Measurements from ENCODE around the gene ZFP90.

The ZFP90 gene

DNA sequence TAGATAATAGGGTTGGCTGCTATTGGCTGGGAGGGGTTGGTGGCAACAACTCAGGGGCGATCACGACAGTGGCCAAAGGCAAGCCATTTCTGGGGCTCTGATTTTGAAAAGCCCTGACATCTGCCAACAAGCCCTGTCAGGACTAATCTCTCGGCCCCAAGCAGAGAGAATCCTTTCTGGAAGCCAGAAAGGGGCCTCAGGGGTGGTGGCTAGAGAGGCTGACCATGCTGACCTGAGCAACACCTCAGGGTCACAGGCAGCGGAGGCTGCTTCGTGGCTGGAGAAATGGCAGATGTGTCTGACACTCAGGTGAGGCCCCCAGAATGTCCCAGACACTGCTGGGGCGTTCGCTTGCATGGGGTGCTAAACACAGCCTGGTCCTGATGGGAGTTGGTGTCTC is 35.0 kb upstream of the ZFP90 start:
- DNase-seq (ENCODE audit: extremely low spot score): no peak
- ChIA-PET CTCF (no interaction called here), POLR2A (no interaction called here)
- TF ChIP-seq BHLHE40 (IDR thresholded peaks at IDR 0.05; ENCODE audit: borderline replicate concordance) (no peak), FOXA1 (IDR thresholded peaks at IDR 0.05) (no peak), ELF4 (IDR thresholded peaks at IDR 0.05) (no peak), PKNOX1 (IDR thresholded peaks at IDR 0.05) (no peak), NFRKB (IDR thresholded peaks at IDR 0.05) (no peak), FOXK2 (IDR thresholded peaks at IDR 0.05) (no peak), SUZ12 (IDR thresholded peaks at IDR 0.05) (no peak), ZNF384 (IDR thresholded peaks at IDR 0.05) (no peak), TARDBP (IDR thresholded peaks at IDR 0.05) (no peak), L3MBTL2 (conservative IDR thresholded peaks at IDR 0.05) (no peak), LEF1 (IDR thresholded peaks at IDR 0.05; ENCODE audit: borderline replicate concordance) (no peak)

- ChIA-PET CTCF (no interaction called here), POLR2A (interaction anchor here (1.5 kb wide), 1 partner anchor 58 kb away, joined by 3 read pairs; the partner anchor contains the start of gene SMPD3)
- DNase-seq (ENCODE audit: extremely low spot score): no peak
- TF ChIP-seq FOXK2 (IDR thresholded peaks at IDR 0.05) (no peak), TARDBP (IDR thresholded peaks at IDR 0.05) (no peak), SUZ12 (IDR thresholded peaks at IDR 0.05) (no peak), LEF1 (IDR thresholded peaks at IDR 0.05; ENCODE audit: borderline replicate concordance) (no peak), L3MBTL2 (conservative IDR thresholded peaks at IDR 0.05) (no peak), FOXA1 (IDR thresholded peaks at IDR 0.05) (no peak), PKNOX1 (IDR thresholded peaks at IDR 0.05) (no peak), NFRKB (IDR thresholded peaks at IDR 0.05) (no peak), CTBP1 (IDR thresholded peaks at IDR 0.05; ENCODE audit: borderline replicate concordance) (no peak), ARNT (IDR thresholded peaks at IDR 0.05) (no peak), ZNF384 (IDR thresholded peaks at IDR 0.05) (no peak), BHLHE40 (IDR thresholded peaks at IDR 0.05; ENCODE audit: borderline replicate concordance) (no peak), FOXM1 (IDR thresholded peaks at IDR 0.05; ENCODE audit: borderline replicate concordance) (no peak), ELF4 (IDR thresholded peaks at IDR 0.05) (no peak), SP1 (IDR thresholded peaks at IDR 0.05) (no peak), HDGF (IDR thresholded peaks at IDR 0.05; ENCODE audit: borderline replicate concordance) (no peak)
These were observed 32.6 kb upstream of the ZFP90 start for GRCh38 chr16:68506331-68507053.

DNA sequence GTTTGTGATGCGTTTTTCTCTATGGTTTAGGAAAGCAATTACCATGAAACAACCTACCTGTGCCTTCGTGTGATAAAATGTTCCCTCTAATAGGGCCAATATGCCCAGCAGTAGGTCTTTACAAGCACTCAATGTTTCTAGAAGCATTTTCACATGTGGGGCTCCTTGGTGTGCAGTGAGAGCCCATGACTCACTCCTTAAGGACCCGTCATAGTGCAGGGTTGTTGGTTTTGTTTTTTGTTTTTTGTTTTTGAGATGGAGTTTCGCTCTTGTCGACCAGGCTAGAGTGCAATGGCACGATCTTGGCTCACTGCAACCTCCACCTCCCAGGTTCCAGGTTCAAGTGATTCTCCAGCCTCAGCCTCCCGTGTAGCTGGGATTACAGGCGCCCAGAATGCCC is 31.1 kb upstream of the ZFP90 start:
- ChIA-PET POLR2A (no interaction called here), CTCF (no interaction called here)
- DNase-seq (ENCODE audit: extremely low spot score): no peak
- TF ChIP-seq FOXK2 (IDR thresholded peaks at IDR 0.05) (no peak), FOXA1 (IDR thresholded peaks at IDR 0.05) (no peak), SUZ12 (IDR thresholded peaks at IDR 0.05) (no peak), CTBP1 (IDR thresholded peaks at IDR 0.05; ENCODE audit: borderline replicate concordance) (no peak), LEF1 (IDR thresholded peaks at IDR 0.05; ENCODE audit: borderline replicate concordance) (no peak), SP1 (IDR thresholded peaks at IDR 0.05) (no peak), L3MBTL2 (conservative IDR thresholded peaks at IDR 0.05) (no peak), TARDBP (IDR thresholded peaks at IDR 0.05) (no peak), HDGF (IDR thresholded peaks at IDR 0.05; ENCODE audit: borderline replicate concordance) (no peak)

GRCh38 chr16:68508641-68509240 is 30.4 kb upstream of the ZFP90 start:
- TF ChIP-seq ARNT (IDR thresholded peaks at IDR 0.05) (no peak), SP1 (IDR thresholded peaks at IDR 0.05) (no peak), BHLHE40 (IDR thresholded peaks at IDR 0.05; ENCODE audit: borderline replicate concordance) (no peak), CTBP1 (IDR thresholded peaks at IDR 0.05; ENCODE audit: borderline replicate concordance) (no peak)
- ChIA-PET POLR2A (no interaction called here), CTCF (no interaction called here)
- no peak for DNase-seq (ENCODE audit: extremely low spot score)

- ChIA-PET POLR2A (no interaction called here), CTCF (interaction anchor here (0.5 to 1.5 kb wide), 5 partner anchors 12 to 817 kb away, joined by 3 to 6 read pairs (median 3); no protein-coding TSS in a partner anchor)
- no peak for TF ChIP-seq FOXM1 (IDR thresholded peaks at IDR 0.05; ENCODE audit: borderline replicate concordance)
- TF ChIP-seq ZNF384 (IDR thresholded peaks at IDR 0.05): no peak
- TF ChIP-seq CTBP1 (IDR thresholded peaks at IDR 0.05; ENCODE audit: borderline replicate concordance): no peak
- TF ChIP-seq TARDBP (IDR thresholded peaks at IDR 0.05): no peak
- no peak for TF ChIP-seq NFRKB (IDR thresholded peaks at IDR 0.05)
- TF ChIP-seq LEF1 (IDR thresholded peaks at IDR 0.05; ENCODE audit: borderline replicate concordance): no peak
- TF ChIP-seq SUZ12 (IDR thresholded peaks at IDR 0.05): no peak
- TF ChIP-seq FOXA1 (IDR thresholded peaks at IDR 0.05): no peak
- TF ChIP-seq ELF4 (IDR thresholded peaks at IDR 0.05): no peak
- no peak for TF ChIP-seq FOXK2 (IDR thresholded peaks at IDR 0.05)
- TF ChIP-seq L3MBTL2 (conservative IDR thresholded peaks at IDR 0.05): no peak
- TF ChIP-seq SP1 (IDR thresholded peaks at IDR 0.05): no peak
- TF ChIP-seq BHLHE40 (IDR thresholded peaks at IDR 0.05; ENCODE audit: borderline replicate concordance): no peak
- TF ChIP-seq PKNOX1 (IDR thresholded peaks at IDR 0.05): no peak
- no peak for DNase-seq (ENCODE audit: extremely low spot score)
These were observed 29.7 kb upstream of the ZFP90 start for GRCh38 chr16:68509381-68509780.

DNA sequence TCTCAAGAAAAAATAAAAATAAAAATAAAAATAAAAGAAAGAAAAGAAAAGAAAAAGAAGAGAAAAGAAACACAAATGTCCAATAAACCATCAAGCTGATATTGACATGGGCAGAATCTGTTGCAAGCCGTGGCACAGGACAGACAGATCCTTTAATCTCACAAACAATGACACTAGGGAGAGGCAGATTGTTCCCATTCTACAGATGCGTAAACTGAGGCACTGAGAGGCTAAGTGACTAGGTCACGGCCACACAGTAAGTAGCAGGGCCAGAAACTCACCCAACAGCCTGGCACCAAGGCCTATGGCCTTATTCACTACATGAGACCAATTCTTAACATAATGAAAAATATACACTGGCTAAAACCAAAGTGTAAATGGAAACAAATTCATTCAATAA is 28.3 kb upstream of the ZFP90 start:
- ChIA-PET CTCF (interaction anchor here (0.7 to 1.5 kb wide), 3 partner anchors 10 to 114 kb away, joined by 3 to 6 read pairs (median 4); no protein-coding TSS in a partner anchor), POLR2A (no interaction called here)
- TF ChIP-seq SP1 (IDR thresholded peaks at IDR 0.05): no peak
- no peak for TF ChIP-seq FOXA1 (IDR thresholded peaks at IDR 0.05)
- no peak for TF ChIP-seq FOXM1 (IDR thresholded peaks at IDR 0.05; ENCODE audit: borderline replicate concordance)
- DNase-seq (ENCODE audit: extremely low spot score): no peak

Data from HEK293T (cell line).